ENCODE measurements around the gene LRFN2.

DNA sequence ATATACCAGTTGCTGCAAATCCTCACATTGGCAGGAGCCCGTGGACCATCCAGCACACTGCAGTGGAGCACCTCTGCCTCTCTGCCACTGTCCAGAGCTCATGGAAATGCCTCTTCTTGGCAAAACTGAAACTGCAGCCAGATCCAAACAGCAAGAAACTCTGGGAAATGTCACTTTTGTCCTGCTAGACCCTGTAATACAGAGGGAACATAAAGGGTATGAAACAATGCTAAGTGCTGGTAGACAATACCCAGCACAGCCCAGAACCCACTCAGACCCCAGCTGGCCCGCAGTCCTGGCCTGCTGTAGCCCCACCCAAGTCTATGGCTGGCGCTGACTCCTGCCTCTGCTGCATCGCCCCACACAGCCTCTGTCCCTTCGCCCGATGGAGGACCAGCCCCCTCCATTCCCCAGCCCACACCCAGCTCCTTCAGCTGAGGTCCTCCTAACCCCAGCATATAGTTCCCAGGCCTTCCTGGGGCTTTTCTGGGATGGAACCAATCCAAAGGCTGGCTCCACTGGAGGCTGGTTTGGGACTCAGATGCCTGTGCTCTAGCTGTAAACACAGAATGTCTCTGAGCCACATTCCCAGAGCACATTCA lies 242.5 kb downstream of the LRFN2 start:
- TF ChIP-seq, protein P1, sequence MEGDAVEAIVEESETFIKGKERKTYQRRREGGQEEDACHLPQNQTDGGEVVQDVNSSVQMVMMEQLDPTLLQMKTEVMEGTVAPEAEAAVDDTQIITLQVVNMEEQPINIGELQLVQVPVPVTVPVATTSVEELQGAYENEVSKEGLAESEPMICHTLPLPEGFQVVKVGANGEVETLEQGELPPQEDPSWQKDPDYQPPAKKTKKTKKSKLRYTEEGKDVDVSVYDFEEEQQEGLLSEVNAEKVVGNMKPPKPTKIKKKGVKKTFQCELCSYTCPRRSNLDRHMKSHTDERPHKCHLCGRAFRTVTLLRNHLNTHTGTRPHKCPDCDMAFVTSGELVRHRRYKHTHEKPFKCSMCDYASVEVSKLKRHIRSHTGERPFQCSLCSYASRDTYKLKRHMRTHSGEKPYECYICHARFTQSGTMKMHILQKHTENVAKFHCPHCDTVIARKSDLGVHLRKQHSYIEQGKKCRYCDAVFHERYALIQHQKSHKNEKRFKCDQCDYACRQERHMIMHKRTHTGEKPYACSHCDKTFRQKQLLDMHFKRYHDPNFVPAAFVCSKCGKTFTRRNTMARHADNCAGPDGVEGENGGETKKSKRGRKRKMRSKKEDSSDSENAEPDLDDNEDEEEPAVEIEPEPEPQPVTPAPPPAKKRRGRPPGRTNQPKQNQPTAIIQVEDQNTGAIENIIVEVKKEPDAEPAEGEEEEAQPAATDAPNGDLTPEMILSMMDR (IDR thresholded peaks at IDR 0.05; ENCODE audit: poor library complexity), result no peak
- TF ChIP-seq EZH2 (IDR thresholded peaks at IDR 0.05; ENCODE audit: borderline replicate concordance), result no peak

Data from hepatocyte (in vitro differentiated cells).